Fibroblast of skin of right quadriceps (primary cell): ENCODE data around the gene CD19.
"Not testable (repeated sequence)": the region's sequence is repeated elsewhere in the genome, so short reads cannot be mapped to it uniquely, and the experiment has no call there.

Experiments used
- DNase-seq: peaks from one replicate; pipeline ENCODE4 v3.0.0-alpha.2; 2013

CD19 gene

GRCh38 chr16:28937222-28937876 lies 5.6 kb downstream of the CD19 start:
- DNase-seq: no peak

- no peak for DNase-seq
Measured at GRCh38 chr16:28938721-28939120, 7.0 kb downstream of the CD19 start.

- DNase-seq: not testable (repeated sequence)
Measured at GRCh38 chr16:28939825-28940224, 8.1 kb downstream of the CD19 start.

- no peak for DNase-seq
Measured at GRCh38 chr16:28943281-28943680, 11.5 kb downstream of the CD19 start.

- no peak for DNase-seq
Measured at GRCh38 chr16:28946681-28947080, 14.9 kb downstream of the CD19 start.

GRCh38 chr16:28950648-28951409 lies 19.1 kb downstream of the CD19 start, which contains the start of gene NFATC2IP:
Gene NFATC2IP, plus strand, starts transcription at chr16:28950937. Its CDS starts 75 bp downstream, at chr16:28951012.
- DNase-seq: peak; percentile 100

GRCh38 chr16:28951410-28951943 lies 19.7 kb downstream of the CD19 start:
- no peak for DNase-seq

GRCh38 chr16:28958216-28958615 lies 26.4 kb downstream of the CD19 start:
- DNase-seq: no peak

- no peak for DNase-seq
Measured at GRCh38 chr16:28958836-28959235, 27.1 kb downstream of the CD19 start.

- DNase-seq: no peak
Measured at GRCh38 chr16:28964072-28964471, 32.3 kb downstream of the CD19 start.

- DNase-seq: no peak
Measured at GRCh38 chr16:28964496-28964895, 32.7 kb downstream of the CD19 start.

- DNase-seq: no peak
Measured at GRCh38 chr16:28967156-28967555, 35.4 kb downstream of the CD19 start.

GRCh38 chr16:28969696-28970095 lies 37.9 kb downstream of the CD19 start:
- not testable (repeated sequence) for DNase-seq

- DNase-seq: peak; percentile 69
Measured at GRCh38 chr16:28974007-28974436, 42.3 kb downstream of the CD19 start.

GRCh38 chr16:28974437-28975157 lies 42.8 kb downstream of the CD19 start, which contains the start of gene SPNS1:
Gene SPNS1, plus strand, starts transcription at chr16:28974778. Its CDS starts 374 bp downstream, at chr16:28975152.
- DNase-seq: peak; percentile 95

GRCh38 chr16:28975158-28975599 lies 43.4 kb downstream of the CD19 start:
- DNase-seq: no peak

- DNase-seq: no peak
Measured at GRCh38 chr16:28977703-28978662, 46.2 kb downstream of the CD19 start.

GRCh38 chr16:28980330-28980729 lies 48.6 kb downstream of the CD19 start:
- not testable (repeated sequence) for DNase-seq

- DNase-seq: no peak
Measured at GRCh38 chr16:28980929-28981328, 49.2 kb downstream of the CD19 start.

GRCh38 chr16:28981517-28981916 lies 49.7 kb downstream of the CD19 start:
- no peak for DNase-seq

- no peak for DNase-seq
Measured at GRCh38 chr16:28982418-28982817, 50.6 kb downstream of the CD19 start.

- no peak for DNase-seq
Measured at GRCh38 chr16:28982949-28983348, 51.2 kb downstream of the CD19 start.
